ENCODE data around the gene ANKRD34A. TPM values are rescaled to one million over a fixed set of nuclear protein-coding genes. Genes with fewer than 3 reads are reported as not detected.

The ANKRD34A gene
- total and polyA plus RNA-seq, 2 of the 13 experiments (the other 11 are each of a cell fraction or from before 2014, with no cell fraction given): 0.05 to 0.07 TPM

DNA sequence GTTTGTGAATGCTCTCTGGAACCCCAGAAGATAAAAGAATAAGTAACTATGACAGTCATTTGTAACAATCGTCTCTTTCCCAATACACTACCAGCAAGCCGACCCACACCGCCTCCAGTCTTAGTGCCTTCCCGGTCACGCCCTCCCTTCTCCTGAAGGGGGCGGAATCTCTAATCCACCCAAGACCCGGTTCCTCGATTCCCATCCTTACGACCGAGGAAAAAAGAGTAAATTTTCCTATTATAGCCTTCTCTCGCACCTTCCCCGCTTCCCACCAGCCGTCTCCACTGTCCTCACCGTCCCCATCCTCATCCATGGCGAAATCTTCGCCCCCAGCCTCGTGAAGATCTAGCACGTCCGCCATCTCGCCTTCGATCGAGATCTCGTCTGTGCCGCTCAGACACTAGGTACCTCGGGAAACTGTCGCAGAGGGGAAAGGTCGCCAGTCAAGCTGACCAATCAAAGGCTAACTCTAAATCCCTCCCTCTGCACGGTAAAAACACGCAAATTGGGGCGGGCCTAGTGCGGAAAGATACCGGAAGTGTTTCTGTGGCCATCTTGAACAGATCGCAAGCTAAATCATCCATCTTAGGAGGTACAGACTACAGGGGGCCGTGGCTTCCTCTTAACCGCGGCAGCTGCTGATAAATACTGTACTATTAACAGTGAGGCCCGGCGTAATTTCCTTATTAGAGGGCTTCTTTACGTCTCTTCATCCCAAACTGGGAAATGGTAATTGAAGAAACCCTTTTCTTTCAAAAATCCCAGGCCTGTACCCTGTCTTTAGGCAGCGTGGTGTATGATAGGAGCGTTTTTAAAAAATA is 37.1 kb downstream of the ANKRD34A start, which contains the start of gene RBM8A (continued):
- TF ChIP-seq CEBPB (IDR thresholded peaks at IDR 0.05; ENCODE audit: borderline replicate concordance, low read depth, low read length): no peak
- peak; percentile 41; the same call in 1 of the 2 replicates for TF ChIP-seq SIN3A (IDR thresholded peaks at IDR 0.05; ENCODE audit: borderline replicate concordance, low read depth, low read length)
- TF ChIP-seq HOXD1 (CRISPR knock-in tag; IDR thresholded peaks at IDR 0.05): no peak
- TF ChIP-seq IRF2 (CRISPR knock-in tag; IDR thresholded peaks at IDR 0.05): peak; percentile 51
- no peak for TF ChIP-seq MTF1 (CRISPR knock-in tag; IDR thresholded peaks at IDR 0.05)
- no peak for TF ChIP-seq STAT5B (CRISPR knock-in tag; IDR thresholded peaks at IDR 0.05)
- peak; percentile 23; the same call in 1 of the 2 replicates for TF ChIP-seq ZNF24 (IDR thresholded peaks at IDR 0.05)
- TF ChIP-seq KDM5B (CRISPR knock-in tag; IDR thresholded peaks at IDR 0.05; ENCODE audit: borderline replicate concordance): peak; percentile 76
- TF ChIP-seq, protein P1, sequence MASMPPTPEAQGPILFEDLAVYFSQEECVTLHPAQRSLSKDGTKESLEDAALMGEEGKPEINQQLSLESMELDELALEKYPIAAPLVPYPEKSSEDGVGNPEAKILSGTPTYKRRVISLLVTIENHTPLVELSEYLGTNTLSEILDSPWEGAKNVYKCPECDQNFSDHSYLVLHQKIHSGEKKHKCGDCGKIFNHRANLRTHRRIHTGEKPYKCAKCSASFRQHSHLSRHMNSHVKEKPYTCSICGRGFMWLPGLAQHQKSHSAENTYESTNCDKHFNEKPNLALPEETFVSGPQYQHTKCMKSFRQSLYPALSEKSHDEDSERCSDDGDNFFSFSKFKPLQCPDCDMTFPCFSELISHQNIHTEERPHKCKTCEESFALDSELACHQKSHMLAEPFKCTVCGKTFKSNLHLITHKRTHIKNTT (CRISPR knock-in tag; IDR thresholded peaks at IDR 0.05): no peak
- no peak for TF ChIP-seq NR1H2 (CRISPR knock-in tag; IDR thresholded peaks at IDR 0.05; ENCODE audit: borderline replicate concordance, low read depth)
- no peak for TF ChIP-seq FOSL1 (CRISPR knock-in tag; IDR thresholded peaks at IDR 0.05; ENCODE audit: borderline replicate concordance)
- no peak for TF ChIP-seq JDP2 (CRISPR knock-in tag; IDR thresholded peaks at IDR 0.05; ENCODE audit: borderline replicate concordance)
- no peak for TF ChIP-seq SRSF1 (optimal IDR thresholded peaks at IDR 0.05; ENCODE audit: low read depth, low read length)
- TF ChIP-seq RFX3 (CRISPR knock-in tag; IDR thresholded peaks at IDR 0.05): no peak
- no peak for TF ChIP-seq ZC3H4 (CRISPR knock-in tag; IDR thresholded peaks at IDR 0.05; ENCODE audit: borderline replicate concordance)
- TF ChIP-seq RFX1 (IDR thresholded peaks at IDR 0.05): no peak
- TF ChIP-seq HOXA3 (CRISPR knock-in tag; IDR thresholded peaks at IDR 0.05): peak; percentile 94
- no peak; the same call in 1 of the 2 replicates for TF ChIP-seq ZNF737 (CRISPR knock-in tag; IDR thresholded peaks at IDR 0.05; ENCODE audit: borderline replicate concordance)
- no peak for TF ChIP-seq FOXP1 (IDR thresholded peaks at IDR 0.05)
- no peak for TF ChIP-seq FOXP1 (CRISPR knock-in tag; IDR thresholded peaks at IDR 0.05)
- TF ChIP-seq, protein P2, sequence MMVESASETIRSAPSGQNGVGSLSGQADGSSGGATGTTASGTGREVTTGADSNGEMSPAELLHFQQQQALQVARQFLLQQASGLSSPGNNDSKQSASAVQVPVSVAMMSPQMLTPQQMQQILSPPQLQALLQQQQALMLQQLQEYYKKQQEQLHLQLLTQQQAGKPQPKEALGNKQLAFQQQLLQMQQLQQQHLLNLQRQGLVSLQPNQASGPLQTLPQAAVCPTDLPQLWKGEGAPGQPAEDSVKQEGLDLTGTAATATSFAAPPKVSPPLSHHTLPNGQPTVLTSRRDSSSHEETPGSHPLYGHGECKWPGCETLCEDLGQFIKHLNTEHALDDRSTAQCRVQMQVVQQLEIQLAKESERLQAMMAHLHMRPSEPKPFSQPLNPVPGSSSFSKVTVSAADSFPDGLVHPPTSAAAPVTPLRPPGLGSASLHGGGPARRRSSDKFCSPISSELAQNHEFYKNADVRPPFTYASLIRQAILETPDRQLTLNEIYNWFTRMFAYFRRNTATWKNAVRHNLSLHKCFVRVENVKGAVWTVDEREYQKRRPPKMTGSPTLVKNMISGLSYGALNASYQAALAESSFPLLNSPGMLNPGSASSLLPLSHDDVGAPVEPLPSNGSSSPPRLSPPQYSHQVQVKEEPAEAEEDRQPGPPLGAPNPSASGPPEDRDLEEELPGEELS (CRISPR knock-in tag; IDR thresholded peaks at IDR 0.05): no peak
- TF ChIP-seq ZFYVE20 (CRISPR knock-in tag; IDR thresholded peaks at IDR 0.05; ENCODE audit: borderline replicate concordance, low read depth): no peak
- TF ChIP-seq, protein P3, sequence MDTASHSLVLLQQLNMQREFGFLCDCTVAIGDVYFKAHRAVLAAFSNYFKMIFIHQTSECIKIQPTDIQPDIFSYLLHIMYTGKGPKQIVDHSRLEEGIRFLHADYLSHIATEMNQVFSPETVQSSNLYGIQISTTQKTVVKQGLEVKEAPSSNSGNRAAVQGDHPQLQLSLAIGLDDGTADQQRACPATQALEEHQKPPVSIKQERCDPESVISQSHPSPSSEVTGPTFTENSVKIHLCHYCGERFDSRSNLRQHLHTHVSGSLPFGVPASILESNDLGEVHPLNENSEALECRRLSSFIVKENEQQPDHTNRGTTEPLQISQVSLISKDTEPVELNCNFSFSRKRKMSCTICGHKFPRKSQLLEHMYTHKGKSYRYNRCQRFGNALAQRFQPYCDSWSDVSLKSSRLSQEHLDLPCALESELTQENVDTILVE (CRISPR knock-in tag; IDR thresholded peaks at IDR 0.05): peak; percentile 72
- peak; percentile 42; the same call in 1 of the 2 replicates for TF ChIP-seq TBX3 (IDR thresholded peaks at IDR 0.05; ENCODE audit: borderline replicate concordance)
- no peak for TF ChIP-seq ZNF160 (CRISPR knock-in tag; IDR thresholded peaks at IDR 0.05)
- no peak for TF ChIP-seq NCOA1 (CRISPR knock-in tag; IDR thresholded peaks at IDR 0.05)
- TF ChIP-seq IKZF1 (IDR thresholded peaks at IDR 0.05): no peak
- TF ChIP-seq KAT2B (IDR thresholded peaks at IDR 0.05; ENCODE audit: borderline replicate concordance, low read depth, low read length): no peak
- peak; percentile 23; the same call in 1 of the 2 replicates for TF ChIP-seq ZSCAN31 (CRISPR knock-in tag; IDR thresholded peaks at IDR 0.05; ENCODE audit: low read depth)
- TF ChIP-seq PLRG1 (conservative IDR thresholded peaks at IDR 0.05): no peak
- no peak for TF ChIP-seq ISX (CRISPR knock-in tag; conservative IDR thresholded peaks at IDR 0.05)
